Peyer's patch (tissue), 4 donors: ENCODE measurements around the gene ALKBH5. TPM values are rescaled to one million over a fixed set of nuclear protein-coding genes. Genes with fewer than 3 reads are reported as not detected.

ENCODE experiments used
- DNase-seq, 3 donors: peaks; one replicate each; pipeline ENCODE4 v3.0.0-alpha.2; 2017 to 2019
- H3K27ac ChIP-seq, 4 donors: fragments of 200-600 bp; sonication (generic); one replicate each; pipeline ENCODE4 v1.5.1; 2016 to 2019
- H3K27me3 ChIP-seq, 2 donors: fragments of 200-600 bp; sonication (generic); one replicate each; pipeline ENCODE4 v1.5.1; 2019
- H3K36me3 ChIP-seq, 3 donors: fragments of 200-600 bp; sonication (generic); one replicate each; pipeline ENCODE4 v1.5.1; 2016 to 2019
- H3K4me1 ChIP-seq, 4 donors: fragments of 200-600 bp; sonication (generic); one replicate each; pipeline ENCODE4 v1.5.1; 2016 to 2019
- H3K4me3 ChIP-seq, 4 donors: fragments of 200-600 bp; sonication (generic); 1 replicate in 3 of 4; 2 replicates in 1 of 4; pipeline ENCODE4 v1.5.1; 2016 to 2019; ENCODE audit warnings: mild to moderate bottlenecking in 1 of 4
- H3K9me3 ChIP-seq, 4 donors: fragments of 200-600 bp; sonication (generic); one replicate each; pipeline ENCODE4 v1.5.1; 2016 to 2019; ENCODE audit warnings: mild to moderate bottlenecking in 1 of 4
- POLR2A ChIP-seq, 2 donors: fragments of 450-650 bp; IDR thresholded peaks; one replicate each; pipeline ENCODE4 v1.5.1; 2017; ENCODE audit warnings: antibody characterized with exemption in 2 of 2, mild to moderate bottlenecking in 2 of 2, moderate library complexity in 2 of 2
- total RNA-seq, 4 donors: library from RNA; depleted of rRNA; stranded (reverse); fragments of >200 nt; gene quantifications; one replicate each; pipeline ENCODE4 v1.1.0, GENCODE V29; 2016
- TF ChIP-seq, protein P1 (sequence below), 6 experiments: fragments of 450-650 bp in 4 of 6; fragments of 200-600 bp in 2 of 6; sonication (generic) in 1 of 6; IDR thresholded peaks; one replicate each; pipeline ENCODE4 v1.5.1; 2017 to 2019; ENCODE audit warnings: antibody characterized with exemption in 6 of 6, mild to moderate bottlenecking in 3 of 6, moderate library complexity in 1 of 6

Gene ALKBH5
- total RNA-seq, 4 donors from 2014 or later = 65.6 to 78.5 (median 72.9) TPM

DNA sequence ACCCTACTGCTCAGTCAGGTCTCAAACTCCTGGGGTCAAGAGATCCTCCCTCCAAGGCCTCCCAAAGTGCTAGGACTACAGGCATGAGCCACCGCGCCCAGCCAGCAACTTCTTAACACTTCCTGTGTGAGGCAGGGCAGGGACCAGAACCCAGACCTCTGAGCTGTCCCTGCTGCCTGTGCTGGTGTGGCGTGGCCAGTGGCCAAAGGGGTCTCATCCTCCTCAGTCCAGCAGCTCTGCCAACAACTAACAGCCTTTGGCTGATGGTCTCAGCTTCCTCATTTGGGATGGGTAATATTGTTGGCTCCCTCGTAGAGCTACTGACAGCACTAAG lies 40.4 kb downstream of the ALKBH5 start:
- Histone ChIP-seq H3K36me3 (no peaks in the 10 kb centered on the region), H3K27me3 (no peaks in the 10 kb centered on the region), H3K9me3 (no peaks in the 10 kb centered on the region), H3K27ac (peak overlapping the region in 2 of 4 donors; percentile 28 to 31), H3K4me1 (peaks cover 3 to 22% (median 11%) of the 10 kb centered on the region in 4 donors), H3K4me3 (no peak overlapping the region)
- DNase-seq = no peak
- no peak for TF ChIP-seq POLR2A (IDR thresholded peaks at IDR 0.05)
- TF ChIP-seq, protein P1, sequence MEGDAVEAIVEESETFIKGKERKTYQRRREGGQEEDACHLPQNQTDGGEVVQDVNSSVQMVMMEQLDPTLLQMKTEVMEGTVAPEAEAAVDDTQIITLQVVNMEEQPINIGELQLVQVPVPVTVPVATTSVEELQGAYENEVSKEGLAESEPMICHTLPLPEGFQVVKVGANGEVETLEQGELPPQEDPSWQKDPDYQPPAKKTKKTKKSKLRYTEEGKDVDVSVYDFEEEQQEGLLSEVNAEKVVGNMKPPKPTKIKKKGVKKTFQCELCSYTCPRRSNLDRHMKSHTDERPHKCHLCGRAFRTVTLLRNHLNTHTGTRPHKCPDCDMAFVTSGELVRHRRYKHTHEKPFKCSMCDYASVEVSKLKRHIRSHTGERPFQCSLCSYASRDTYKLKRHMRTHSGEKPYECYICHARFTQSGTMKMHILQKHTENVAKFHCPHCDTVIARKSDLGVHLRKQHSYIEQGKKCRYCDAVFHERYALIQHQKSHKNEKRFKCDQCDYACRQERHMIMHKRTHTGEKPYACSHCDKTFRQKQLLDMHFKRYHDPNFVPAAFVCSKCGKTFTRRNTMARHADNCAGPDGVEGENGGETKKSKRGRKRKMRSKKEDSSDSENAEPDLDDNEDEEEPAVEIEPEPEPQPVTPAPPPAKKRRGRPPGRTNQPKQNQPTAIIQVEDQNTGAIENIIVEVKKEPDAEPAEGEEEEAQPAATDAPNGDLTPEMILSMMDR (IDR thresholded peaks at IDR 0.05) = no peak

- TF ChIP-seq POLR2A (IDR thresholded peaks at IDR 0.05) = no peak
- TF ChIP-seq, protein P1 (IDR thresholded peaks at IDR 0.05) = no peak
- Histone ChIP-seq H3K27ac (peak overlapping the region; percentile 18 to 58 (median 30)), H3K27me3 (no peaks in the 10 kb centered on the region), H3K4me1 (peaks cover 3 to 18% (median 11%) of the 10 kb centered on the region in 4 donors), H3K4me3 (peak overlapping the region in 3 of 4 donors; percentile 33 to 47 (median 40)), H3K9me3 (no peaks in the 10 kb centered on the region), H3K36me3 (no peaks in the 10 kb centered on the region)
- DNase-seq = no peak
Measured at GRCh38 chr17:18224387-18225120, 40.9 kb downstream of the ALKBH5 start.

- peaks cover 3 to 18% (median 11%) of the 10 kb centered on the region in 4 donors for H3K4me1 ChIP-seq
- H3K36me3 ChIP-seq = no peaks in the 10 kb centered on the region
- TF ChIP-seq, protein P1 (IDR thresholded peaks at IDR 0.05) = no peak
- TF ChIP-seq POLR2A (IDR thresholded peaks at IDR 0.05) = no peak
- no peaks in the 10 kb centered on the region for H3K9me3 ChIP-seq
- H3K4me3 ChIP-seq = peak within 1 kb of the TSS; percentile 51 to 81 (median 72)
- peak; percentile 96 to 98 (median 97) for DNase-seq
- H3K27ac ChIP-seq = peak within 1 kb of the TSS; percentile 18 to 75 (median 48)
- H3K27me3 ChIP-seq = no peaks in the 10 kb centered on the region
Measured at GRCh38 chr17:18225121-18225641, 41.6 kb downstream of the ALKBH5 start, which contains the start of gene LLGL1. LLGL1 (plus strand) TSS chr17:18225635; CDS start chr17:18225683, 48 bp downstream.

DNA sequence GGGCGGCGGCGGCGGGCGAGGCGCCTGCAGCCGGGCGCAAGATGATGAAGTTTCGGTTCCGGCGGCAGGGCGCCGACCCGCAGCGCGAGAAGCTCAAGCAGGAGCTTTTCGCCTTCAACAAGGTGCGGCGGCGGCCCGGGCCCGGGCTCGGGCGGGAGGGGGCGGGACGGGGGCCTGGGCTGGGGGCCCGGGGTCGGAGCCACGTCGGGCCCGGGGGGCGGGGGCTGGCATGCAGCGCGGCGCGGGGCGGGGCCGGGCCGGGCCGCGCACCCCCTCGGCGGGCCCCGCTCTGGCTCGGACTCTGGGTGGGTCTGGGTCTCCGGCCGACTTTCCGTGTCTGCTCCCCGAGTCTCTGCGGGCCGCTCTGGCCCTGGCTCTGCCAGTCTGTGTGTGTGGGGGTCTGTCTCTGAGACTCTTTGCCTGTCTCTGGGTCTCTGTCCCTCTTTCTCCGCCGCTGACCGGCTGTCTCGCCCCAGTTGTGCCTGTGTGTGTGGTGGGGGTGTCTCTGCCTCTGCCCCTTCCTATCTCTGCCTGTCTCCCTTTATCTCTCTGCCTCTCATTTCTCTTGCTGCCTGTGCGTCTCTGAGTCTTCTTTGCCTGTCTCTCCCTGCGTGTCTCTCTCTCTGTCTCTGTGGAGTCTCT lies 42.1 kb downstream of the ALKBH5 start:
- H3K27me3 ChIP-seq = no peaks in the 10 kb centered on the region
- peak overlapping the region; percentile 51 to 81 (median 72) for H3K4me3 ChIP-seq
- peaks cover 3 to 18% (median 11%) of the 10 kb centered on the region in 4 donors for H3K4me1 ChIP-seq
- no peaks in the 10 kb centered on the region for H3K36me3 ChIP-seq
- TF ChIP-seq, protein P1 (IDR thresholded peaks at IDR 0.05) = no peak
- TF ChIP-seq POLR2A (IDR thresholded peaks at IDR 0.05) = no peak
- H3K9me3 ChIP-seq = no peaks in the 10 kb centered on the region
- peak overlapping the region in 2 of 4 donors; percentile 65 to 75 for H3K27ac ChIP-seq
- DNase-seq = no peak

GRCh38 chr17:18226284-18226945 lies 42.8 kb downstream of the ALKBH5 start:
- H3K4me1 ChIP-seq = peaks cover 3 to 18% (median 11%) of the 10 kb centered on the region in 4 donors
- H3K9me3 ChIP-seq = no peaks in the 10 kb centered on the region
- H3K36me3 ChIP-seq = no peaks in the 10 kb centered on the region
- no peaks in the 10 kb centered on the region for H3K27me3 ChIP-seq
- H3K4me3 ChIP-seq = peak overlapping the region; percentile 51 to 81 (median 72)
- TF ChIP-seq, protein P1 (IDR thresholded peaks at IDR 0.05) = no peak
- TF ChIP-seq POLR2A (IDR thresholded peaks at IDR 0.05) = no peak
- H3K27ac ChIP-seq = peak overlapping the region in 1 of 4 donors; percentile 75
- DNase-seq = peak in 1 of 3 donors; percentile 45
